HG02840 (cell line): ENCODE measurements around the gene TTC34.
A peak's percentile ranks its signal among the peaks of the same experiment; 100 is the strongest.

Source experiments
- ATAC-seq: cut with Tn5 transposase; IDR thresholded peaks from one replicate; pipeline ENCODE4 v1.9.1; 2021; ENCODE audit warnings: mild to moderate bottlenecking, moderate library complexity, moderate number of reproducible peaks; ENCODE audit not compliant: unreplicated experiment, low FRiP score

TTC34 gene

DNA sequence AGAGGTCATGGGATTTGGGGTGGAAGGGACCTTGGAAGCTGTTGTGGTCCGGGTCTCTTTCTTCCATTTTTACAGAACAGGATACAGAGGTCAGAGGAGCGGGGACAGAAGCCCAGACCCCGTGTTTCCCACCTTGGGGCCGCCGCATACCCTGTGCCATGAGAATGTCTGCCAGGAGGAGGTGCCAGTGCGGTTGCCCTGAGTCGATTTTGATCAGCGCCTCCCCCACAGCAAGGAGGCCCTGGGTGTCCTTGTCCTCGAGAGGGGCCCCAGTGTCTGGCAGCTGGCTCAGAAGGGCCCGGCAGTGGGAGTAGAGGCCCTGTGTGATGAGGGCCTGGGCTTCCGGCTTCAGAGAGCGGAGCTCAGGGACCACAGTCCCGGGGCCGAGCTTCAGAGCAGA lies 156.3 kb downstream of the TTC34 start:
- ATAC-seq, result no peak

DNA sequence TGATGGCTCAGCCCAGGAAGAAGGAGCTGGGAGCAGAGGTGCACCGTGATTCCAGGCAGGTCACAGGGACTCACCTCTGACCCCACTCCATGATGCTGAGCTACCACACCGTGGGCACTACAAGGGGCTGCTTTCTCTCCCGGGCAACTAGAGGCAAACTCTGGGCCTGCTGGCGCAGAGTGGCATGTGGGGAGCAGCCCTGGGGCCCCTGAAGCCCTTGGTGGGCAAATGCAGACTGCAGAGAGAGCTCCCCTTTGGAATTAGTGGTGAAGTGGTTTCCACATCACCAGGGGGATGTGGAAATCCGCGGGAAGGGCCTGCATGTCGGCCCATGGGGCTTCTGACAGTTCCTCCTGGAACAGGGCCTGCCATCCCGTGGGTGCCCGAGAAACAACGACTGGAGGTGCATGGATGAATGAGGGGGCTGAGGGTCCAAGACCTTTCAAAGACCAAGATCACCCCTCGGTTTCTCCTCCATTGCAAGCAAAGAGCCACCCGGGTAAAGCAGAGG lies 156.8 kb downstream of the TTC34 start:
- no peak for ATAC-seq

DNA sequence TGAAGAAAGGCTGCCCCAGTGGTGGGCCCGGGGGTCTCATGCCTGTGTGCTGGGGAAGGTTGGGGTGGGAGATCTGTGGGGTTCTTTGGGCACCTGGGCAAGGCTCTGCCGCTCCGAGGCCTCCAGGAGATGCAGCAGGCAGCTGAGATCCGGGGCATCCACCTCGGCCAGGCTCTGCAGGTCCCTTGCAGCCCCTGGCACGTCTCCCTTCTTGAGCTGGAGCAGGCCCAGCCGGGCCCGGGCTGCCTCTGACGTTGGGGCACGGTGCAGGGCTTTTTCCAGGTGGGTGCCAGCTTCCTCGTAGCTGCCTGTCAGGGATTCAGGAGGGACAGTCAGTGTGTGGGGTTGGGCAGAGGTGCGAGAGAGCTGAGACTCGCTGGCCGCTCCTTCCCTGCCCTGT lies 157.3 kb downstream of the TTC34 start:
- ATAC-seq, result no peak

DNA sequence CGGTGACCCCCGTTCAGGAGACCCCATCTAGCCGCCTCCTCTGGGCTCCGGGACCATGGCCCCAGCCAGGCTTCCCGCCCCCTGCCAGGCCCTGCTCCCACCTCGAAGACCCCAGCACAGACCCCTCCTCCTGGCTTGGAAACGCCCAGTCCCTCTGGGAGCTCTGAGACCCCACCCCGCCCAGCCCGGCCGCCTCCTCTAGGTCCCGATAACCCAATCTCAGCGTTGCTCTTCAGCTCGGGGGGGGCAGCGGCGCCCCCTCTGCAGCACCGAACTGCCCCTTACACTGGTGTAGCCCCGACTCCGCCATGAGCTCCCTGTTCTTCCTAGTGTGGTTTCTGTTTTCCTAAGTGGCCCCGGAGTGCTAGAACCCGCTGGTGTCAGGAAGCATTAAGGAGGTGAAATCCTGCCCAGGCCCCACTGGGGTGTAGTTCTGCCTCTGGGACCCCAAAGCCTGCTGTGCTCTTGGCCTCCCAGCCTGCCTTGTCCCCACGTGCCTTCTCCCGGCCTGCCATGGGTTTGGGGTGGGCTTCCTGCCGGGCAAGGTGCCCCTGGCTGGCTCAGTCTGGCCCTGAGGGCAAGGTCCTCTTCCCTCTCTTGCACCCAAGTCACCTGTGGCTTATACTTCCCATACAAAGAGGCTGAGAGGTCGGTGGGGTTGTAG lies 157.9 kb downstream of the TTC34 start:
- no peak for ATAC-seq

DNA sequence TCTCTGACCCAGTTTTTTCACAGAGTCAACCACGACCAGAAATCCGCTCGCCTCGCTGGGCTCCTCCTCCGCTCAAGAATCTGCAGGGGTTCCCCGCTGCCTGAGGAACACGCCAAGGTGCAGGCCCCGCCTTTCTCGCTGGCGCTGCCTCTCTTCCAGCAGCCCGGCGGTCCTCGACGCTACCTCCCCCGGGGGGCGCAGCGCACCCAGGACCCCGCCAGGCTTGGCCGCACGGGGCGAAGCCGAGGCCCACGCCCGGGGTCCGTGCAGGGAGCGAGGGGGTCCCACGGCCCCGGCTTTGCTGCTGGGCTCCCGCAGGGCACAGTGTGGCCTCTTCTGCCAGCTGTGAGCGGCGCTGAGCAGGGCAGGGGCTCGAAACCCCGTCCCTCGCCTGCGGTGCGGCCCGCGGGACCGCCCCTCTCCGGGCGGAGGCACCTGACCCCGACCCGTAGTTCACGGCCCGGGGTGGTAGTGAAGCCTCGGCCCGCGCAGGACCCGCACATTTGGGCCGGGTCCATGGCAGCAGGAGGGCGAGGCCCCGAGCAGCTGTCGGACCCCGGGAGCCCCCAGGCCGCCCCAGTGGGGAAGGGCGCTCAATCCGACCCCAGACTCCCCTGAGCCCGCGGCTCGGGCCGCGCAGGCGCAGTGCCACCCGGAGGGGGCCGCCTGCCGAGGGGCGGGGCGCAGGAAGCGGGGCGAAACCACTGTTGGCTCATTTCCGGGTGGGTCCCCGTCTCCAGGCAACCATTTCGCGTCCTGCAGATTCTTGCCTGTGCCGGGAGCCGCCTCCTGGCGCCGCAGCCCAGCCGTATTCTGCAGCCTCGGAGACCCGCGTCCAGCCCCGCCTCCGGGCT lies 158.7 kb downstream of the TTC34 start:
- peak; percentile 80 for ATAC-seq

DNA sequence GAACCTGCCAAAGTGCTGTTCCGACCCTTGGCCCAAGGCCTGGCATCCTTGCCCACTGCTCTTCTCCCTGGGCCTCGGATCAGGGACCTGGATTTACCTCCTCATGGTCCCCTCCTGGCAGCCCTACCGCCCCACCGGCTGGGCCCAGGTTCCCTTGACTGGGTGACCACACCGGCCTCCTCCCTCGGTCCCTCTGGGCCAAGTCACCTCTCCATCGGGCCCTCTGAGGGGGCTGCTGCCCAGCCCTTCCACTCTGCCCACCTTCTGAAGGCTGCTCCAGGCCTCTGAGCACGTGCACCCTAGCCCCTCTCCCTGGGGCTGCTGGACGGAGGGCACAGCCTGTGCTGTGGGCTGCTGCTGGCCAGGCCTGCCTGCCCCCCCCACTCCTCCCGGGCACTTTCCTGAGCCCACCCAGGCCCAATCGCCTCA lies 159.3 kb downstream of the TTC34 start:
- no peak for ATAC-seq

DNA sequence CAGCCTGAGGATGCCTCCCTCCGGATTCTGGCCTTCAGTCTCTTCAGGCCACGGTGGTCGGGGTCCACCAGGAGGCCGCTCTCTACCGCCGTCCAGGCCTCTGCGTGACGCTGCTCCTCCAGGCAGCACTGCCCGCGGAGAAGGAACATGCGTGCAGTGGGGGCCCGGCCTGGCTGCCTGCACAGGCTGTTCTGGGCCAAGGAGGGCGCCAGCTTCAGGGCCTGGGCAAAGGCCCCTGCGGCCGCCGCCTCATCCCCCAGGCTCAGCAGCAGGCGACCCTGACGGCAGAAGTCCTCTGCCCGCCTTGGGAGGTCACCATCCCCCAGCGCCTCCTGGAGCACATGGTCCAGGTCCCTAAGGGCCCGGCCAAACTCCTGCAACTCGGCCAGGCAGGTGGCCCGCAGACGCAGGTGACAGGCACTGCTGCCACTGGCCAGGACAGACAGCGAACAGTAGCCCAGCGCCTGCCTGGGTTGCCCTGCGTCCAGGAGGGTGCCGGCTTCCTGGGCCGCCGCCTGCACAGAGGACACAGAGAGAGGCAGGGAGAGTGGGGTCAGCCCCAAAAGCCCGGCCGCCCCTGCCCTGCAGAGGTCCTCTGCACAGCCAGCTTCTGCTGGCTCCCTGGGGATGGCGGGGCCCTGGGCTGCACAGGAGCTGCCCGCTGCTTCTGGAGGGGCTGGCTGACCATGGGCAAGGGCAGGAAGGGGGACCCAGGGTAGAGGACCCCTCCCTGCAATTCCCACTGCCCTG lies 159.9 kb downstream of the TTC34 start:
- no peak for ATAC-seq

DNA sequence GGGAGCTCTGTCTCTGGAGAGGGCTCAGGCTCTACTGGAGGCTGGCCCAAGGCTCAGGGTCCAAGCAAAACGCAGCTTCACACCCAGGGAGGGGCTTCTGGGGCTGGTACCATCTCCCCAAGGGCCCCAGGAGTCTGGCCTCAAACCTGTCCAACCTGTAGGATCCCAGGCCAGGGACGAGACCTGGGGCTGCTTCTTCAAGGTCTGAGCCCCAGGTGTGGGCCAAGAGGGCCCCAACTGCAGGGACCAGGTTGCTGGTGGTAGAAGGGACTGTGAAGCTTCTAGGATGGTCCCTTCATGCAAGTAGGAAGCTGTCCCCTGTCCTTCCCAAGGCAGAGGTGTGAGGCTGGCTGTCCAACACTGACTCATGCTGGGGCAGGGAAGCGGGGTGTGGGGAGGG lies 160.9 kb downstream of the TTC34 start:
- ATAC-seq, result no peak

DNA sequence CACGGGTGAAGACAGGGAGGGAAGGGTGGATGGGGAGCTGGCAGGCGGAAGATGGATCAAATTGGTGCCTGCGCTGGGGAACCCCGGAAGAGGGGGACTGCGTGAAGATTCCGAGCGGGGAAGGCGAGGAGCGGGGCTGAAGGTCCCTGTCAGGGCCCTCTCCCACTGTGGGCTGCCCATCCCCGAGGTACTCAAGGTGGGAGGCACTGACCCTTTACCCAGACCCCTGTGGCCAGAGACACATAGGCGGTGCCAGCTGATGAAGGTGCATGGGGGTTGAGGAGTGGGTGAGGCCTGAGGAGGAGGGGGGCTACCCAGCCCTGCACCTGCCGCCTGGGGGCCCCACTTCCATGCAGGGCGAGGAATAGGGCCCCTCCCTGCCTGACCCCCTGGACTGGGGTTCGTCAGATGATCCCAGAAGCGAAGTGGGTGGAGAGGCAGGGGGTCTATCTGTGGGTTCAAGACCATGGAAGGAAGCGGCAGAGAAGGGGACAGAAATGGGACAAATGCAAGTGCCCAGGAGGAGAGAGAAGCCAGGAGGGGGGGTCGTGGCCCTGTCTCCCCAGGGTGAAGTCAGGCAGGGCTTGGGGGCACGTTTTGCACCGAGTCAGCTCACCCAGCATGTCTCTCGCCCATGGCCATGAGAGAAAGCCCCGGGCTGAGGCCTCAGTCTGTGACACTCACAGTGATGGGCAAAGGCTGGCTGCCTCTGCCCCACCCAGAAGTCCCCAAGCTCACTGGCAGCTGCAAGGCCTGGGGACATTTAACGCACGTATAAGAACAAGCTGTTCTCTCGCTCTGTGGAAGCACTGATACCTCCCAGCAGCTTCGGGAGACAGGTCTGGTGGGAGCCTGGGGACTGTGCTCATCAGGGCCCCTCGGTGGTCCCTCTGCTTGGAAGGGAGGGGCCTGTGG lies 161.6 kb downstream of the TTC34 start:
- ATAC-seq, result no peak

DNA sequence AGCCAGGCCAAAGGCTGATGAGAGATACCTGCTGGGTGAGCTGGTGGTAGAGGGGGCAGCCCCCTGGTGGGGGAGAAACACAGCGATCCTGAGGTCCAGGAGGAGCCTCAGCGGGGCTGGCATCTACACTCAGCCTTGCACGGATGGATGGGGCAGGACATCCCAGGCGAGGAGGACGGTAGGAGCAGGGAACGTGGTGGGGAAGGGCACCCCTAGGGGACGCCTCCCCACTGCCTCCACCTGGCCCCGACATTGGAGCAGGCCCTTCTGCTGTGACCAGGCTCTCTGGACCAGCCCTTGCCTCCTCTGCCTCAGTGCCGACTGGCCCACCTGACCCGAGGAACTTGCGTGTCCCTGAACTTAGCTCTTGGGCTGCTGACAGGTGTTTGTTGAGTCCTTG lies 162.3 kb downstream of the TTC34 start:
- no peak for ATAC-seq

DNA sequence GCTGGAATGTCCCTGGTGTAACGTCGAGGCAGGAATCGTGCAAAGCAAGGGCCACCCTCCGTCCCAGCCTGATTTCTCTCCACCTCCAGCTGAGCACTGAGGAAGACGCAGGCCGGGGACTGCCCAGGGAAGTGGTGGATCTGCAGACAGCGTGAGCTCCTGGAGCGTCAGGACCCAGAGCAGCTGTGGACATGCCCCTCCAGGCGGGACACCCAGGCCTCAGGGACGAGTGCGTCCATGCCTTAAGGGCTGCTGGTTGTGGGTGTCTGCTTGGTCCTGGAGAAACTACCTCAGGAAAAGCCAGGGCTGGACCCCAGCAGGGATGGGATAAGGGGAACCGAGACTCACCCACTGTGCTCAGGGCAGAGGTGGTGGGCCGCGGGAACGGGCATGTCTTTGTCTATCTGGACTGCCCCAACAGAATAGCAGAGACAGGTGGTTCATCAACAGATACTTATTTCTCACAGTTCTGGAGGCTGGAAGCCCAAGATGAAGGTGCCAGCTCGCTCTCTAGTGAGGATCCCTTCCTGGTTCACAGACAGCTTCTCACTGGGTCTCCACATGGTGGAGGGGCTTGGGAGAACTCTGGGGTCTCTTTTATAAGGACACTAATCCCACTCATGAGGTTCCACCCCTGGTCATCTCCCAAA lies 162.9 kb downstream of the TTC34 start:
- ATAC-seq, result no peak

DNA sequence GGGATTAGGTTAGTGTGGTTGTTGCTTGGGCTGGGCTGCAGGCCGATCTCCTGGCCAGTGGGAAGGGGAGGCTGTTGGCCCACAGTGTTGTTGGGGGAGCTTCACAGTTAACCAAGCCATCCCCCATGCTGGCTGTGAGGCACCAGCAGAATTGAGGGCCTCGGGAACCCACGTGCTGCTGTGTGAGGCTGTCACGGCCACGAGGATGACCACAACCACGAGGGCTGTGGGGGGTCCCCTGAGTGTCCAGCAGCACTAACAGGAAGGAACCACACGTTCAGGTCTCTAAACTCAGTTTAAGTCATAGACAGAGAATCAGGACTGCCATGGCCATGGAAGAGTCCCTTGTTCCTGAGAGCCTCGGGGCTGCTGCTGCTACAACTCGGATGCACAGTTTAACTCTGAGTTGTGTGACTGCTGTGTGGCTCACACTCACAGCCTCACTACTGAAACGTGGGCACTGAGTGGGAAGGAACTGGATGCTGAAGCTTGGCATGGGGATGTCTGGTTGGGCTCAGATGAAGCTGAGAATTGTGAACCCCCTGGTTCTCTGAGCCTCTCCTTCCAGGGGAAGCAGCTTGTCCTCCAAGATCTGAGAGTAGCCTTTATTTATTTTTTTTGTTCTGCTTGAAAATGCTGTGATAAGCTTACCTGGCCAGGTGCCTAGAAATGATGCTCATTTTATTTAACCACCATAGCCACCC lies 163.9 kb downstream of the TTC34 start:
- no peak for ATAC-seq

DNA sequence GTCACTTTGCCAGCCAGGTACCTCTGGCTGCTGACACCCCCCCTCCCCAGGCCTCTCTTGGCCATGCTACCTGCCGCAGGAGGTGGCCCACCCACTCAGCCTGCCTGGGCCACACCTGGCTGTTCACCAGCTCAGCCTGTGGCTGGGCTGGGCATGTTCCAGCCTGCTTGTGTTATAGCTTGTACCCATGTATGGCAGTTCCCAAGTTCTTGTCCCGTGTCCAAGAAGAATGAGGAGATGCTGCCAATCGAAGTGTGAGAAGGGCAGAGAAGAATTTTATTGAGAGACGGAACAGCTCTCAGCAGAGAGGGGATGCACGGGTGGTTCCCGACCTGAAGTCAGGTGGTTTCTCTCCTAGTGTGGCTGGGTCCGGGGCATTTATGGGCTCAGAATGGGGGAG lies 164.8 kb downstream of the TTC34 start:
- no peak for ATAC-seq

DNA sequence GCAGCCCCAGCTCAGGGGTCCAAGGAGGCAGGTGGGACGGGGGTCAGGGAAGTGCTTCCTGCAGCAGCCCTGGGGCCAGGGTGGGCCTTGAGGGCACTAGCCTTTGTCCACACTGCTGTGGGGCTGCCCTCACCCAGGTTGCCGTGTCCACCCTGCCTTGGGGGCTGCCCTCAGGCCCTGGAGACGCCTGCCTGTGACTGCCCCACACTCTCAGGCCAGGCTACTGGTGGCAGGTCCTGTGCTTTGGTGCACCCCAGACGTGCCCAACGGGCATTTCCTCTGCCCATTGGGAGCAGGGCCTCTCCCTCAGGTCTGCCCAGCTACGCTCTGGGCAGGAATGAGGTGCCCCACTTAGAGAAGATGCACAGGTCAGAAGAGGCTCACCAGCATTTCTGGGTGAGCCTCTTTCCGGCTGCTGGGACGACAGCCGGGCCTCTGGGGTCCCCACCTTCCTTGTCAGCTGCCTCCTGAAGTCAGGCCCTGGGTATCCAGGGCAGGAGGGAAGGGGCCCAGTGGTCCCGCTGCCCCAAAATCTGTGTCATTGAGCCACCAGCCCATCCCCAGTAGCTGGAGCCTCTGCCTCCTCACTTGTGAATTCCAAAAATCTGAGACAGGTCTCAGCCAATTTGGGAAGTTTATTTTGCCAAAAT lies 166.0 kb downstream of the TTC34 start:
- no peak for ATAC-seq

DNA sequence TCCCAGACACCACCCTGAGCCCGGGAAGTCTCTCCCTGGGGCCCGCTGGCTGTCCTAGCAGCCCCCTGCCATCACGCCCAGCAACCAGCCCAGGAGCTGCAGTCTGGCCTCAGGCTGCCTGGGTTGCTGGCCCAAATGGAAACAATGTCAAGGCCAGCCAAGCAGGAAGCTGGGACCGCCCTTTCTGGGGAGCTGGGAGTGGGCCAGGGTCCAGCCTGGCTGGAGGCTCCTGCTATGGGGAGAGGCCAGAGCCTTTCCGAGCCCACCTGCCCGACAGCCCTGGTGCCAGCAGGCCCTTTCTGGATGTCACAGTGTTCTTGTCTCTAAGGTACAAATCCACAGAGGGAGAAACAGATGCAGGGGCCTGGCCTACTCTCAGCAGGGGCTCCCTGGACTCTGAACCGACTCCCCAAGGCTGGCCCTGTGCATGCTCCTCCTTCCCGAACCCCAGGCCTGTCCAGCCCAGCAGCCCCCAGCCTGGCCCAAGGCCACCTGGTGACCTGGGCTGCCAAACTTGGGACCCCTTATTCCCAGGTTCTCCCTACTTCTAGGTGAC lies 167.5 kb downstream of the TTC34 start:
- ATAC-seq, result no peak

DNA sequence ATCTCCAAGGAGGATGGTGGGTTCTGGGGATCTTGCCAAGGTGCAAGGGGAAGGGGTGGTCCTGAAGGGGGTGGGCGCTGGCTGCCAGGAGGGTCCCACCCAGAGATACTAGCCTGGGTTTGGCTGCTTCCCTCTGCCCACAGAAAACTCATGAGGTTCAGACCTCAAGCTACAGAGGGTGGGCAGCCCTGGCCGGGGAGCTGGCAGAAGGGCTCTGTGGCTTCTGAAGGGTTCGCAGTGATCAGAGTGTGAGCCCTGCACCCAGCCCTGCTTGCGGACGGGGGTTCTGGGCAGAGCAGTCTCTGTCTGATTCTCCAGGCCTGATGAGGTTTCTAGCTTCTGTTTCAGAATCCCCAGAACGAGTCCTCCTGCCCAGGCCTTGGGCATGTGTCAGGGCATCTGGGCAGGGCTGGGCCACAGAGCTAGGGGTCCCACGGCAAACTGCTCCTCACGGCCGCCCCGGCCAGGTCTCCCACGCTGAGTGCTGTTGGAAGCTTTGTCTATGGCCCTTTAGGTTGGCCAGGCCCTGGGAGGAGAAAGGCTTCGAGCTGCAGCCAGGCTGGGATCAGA lies 168.0 kb downstream of the TTC34 start:
- no peak for ATAC-seq

DNA sequence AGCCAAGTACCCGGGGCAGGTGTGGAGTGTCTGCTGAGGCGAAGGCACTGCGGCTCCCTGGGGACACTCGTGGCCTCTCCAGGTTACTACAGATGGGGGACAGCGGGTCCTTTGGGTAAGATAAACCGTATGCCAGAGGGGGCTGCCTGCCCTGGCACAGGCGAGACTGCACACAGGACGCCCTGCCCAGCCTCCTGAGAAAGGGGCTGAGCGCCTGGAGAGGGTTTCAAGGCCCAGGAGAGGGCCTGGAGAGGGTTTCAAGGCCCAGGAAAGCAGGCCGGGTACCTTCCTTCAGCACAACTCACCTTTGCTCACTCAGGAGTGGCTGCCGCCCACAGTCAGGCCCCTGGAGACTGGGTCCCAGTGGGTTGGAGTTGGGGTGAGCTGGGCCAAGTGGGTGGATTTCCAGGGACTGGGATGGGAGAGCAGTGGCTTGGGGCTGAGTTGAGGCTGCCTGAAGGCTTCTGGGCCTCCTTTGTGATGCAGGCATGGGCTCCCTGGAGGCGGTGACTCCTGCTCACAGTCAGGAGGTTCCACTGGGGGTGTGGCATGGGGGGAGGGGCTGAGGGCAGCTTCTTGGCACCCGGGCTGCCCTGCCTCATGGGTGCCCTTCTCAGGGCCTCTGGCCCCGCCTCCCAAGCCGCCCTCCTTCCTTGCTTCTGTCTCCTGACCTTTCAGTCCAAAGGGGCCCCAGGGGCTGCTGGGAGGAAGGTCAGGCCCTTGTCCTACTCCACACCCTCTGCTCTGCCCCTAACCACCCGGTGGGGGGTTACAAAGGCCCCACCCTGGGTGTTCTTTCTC lies 168.7 kb downstream of the TTC34 start, which contains the start of gene MMEL1:
Gene MMEL1, minus strand, starts transcription at position 456 of the 801 bp plus-strand sequence. CDS start 3,532 bp downstream, outside the sequence.
- no peak for ATAC-seq
